ENCODE measurements around the gene OSER1. TPM values are rescaled to one million over a fixed set of nuclear protein-coding genes. Genes with fewer than 3 reads are reported as not detected.

OSER1 gene
- polyA plus RNA-seq, 1 of the 3 experiments (the other 2 are of a cell fraction), result 22.3 TPM

GRCh38 chr20:44186201-44186600, 24.4 kb downstream of the OSER1 start:
- Histone ChIP-seq H3K79me2 (ENCODE audit: insufficient read depth) (no peaks in the 10 kb centered on the region), H3K4me2 (peak overlapping the region; percentile 95), H3K4me1 (ENCODE audit: control insufficient read depth in 1 of 2, insufficient read depth in 2 of 2, low read depth in 1 of 2, low read length in 1 of 2) (peaks cover 14 to 16% of the 10 kb centered on the region in 2 experiments; a peak in 2 of 4 replicates), H3K9me3 (no peaks in the 10 kb centered on the region), H3K9me2 (no peaks in the 10 kb centered on the region), H3F3A (replicated peaks; ENCODE audit: insufficient read depth) (no peaks in the 10 kb centered on the region), H3K27me3 (ENCODE audit: insufficient read depth) (no peaks in the 10 kb centered on the region), H3K9ac (no peak overlapping the region), H3K27ac (ENCODE audit: low read depth in 2 of 2, low read length in 1 of 2) (no peak overlapping the region), H2AFZ (ENCODE audit: low read depth) (no peak overlapping the region), H3K36me3 (replicated peaks in 1 of 2; ENCODE audit: control insufficient read depth in 1 of 2, insufficient read depth in 2 of 2, low read length in 1 of 2) (no peaks in the 10 kb centered on the region), H3K4me3 (ENCODE audit: low read depth in 2 of 2, low read length in 1 of 2) (no peak overlapping the region; a peak in 1 of 4 replicates), H4K20me1 (ENCODE audit: insufficient read depth) (no peaks in the 10 kb centered on the region)
- no peak for DNase-seq
- ChIA-PET POLR2A (no interaction called here), CTCF (interaction anchor here (0.5 to 19.9 kb wide), 3 partner anchors 11 to 254 kb away, joined by 3 to 618 read pairs (median 11); no protein-coding TSS in a partner anchor)
- WGBS (ENCODE audit: low lambda C conversion rate), result 94% methylated on average over 14 of the region's 14 CpGs
- TF ChIP-seq RAD21 (IDR thresholded peaks at IDR 0.05; ENCODE audit: low read length), result no peak
- no peak for TF ChIP-seq TAF1 (IDR thresholded peaks at IDR 0.05; ENCODE audit: borderline replicate concordance, low read depth, low read length)
- TF ChIP-seq MEF2A (IDR thresholded peaks at IDR 0.05; ENCODE audit: borderline replicate concordance, low read depth), result no peak
- no peak for TF ChIP-seq GATA2 (CRISPR knock-in tag; IDR thresholded peaks at IDR 0.05)
- no peak for TF ChIP-seq NFIC (IDR thresholded peaks at IDR 0.05; ENCODE audit: borderline replicate concordance)
- no peak for TF ChIP-seq FOXJ3 (CRISPR knock-in tag; IDR thresholded peaks at IDR 0.05)
- no peak for TF ChIP-seq SIN3A (IDR thresholded peaks at IDR 0.05; ENCODE audit: borderline replicate concordance, low read depth, low read length)
- TF ChIP-seq CTCF (IDR thresholded peaks at IDR 0.05), result no peak
- no peak for TF ChIP-seq MXI1 (IDR thresholded peaks at IDR 0.05; ENCODE audit: low read depth, low read length)
- no peak for TF ChIP-seq YY1 (IDR thresholded peaks at IDR 0.05; ENCODE audit: low read depth)
- no peak for TF ChIP-seq SMC3 (IDR thresholded peaks at IDR 0.05; ENCODE audit: low read depth, low read length)
- TF ChIP-seq EP300 (IDR thresholded peaks at IDR 0.05; ENCODE audit: borderline replicate concordance in 1 of 2, low read depth in 1 of 2, low read length in 1 of 2), result no peak
- TF ChIP-seq RFX5 (IDR thresholded peaks at IDR 0.05; ENCODE audit: low read length), result no peak
- no peak for TF ChIP-seq USF2 (IDR thresholded peaks at IDR 0.05; ENCODE audit: borderline replicate concordance, low read depth, low read length)
- TF ChIP-seq POLR2AphosphoS5 (IDR thresholded peaks at IDR 0.05; ENCODE audit: low read depth, low read length), result no peak
- no peak for TF ChIP-seq TEAD4 (IDR thresholded peaks at IDR 0.05; ENCODE audit: borderline replicate concordance, insufficient read depth)
- no peak for TF ChIP-seq FOSL2 (IDR thresholded peaks at IDR 0.05; ENCODE audit: borderline replicate concordance, low read depth)

Measured in SK-N-SH (cell line).